Suprapubic skin (tissue), 4 donors: ENCODE measurements around the gene FBXO38.

Experiments used
- EP300 ChIP-seq: sonication (generic); formaldehyde crosslinking; IDR thresholded peaks from one replicate; pipeline ENCODE4 v1.6.1; 2017; ENCODE audit warnings: antibody characterized with exemption
- POLR2A ChIP-seq, 2 donors: fragments of 450-650 bp; IDR thresholded peaks; one replicate each; pipeline ENCODE4 v1.6.1; 2017; ENCODE audit warnings: antibody characterized with exemption in 2 of 2, mild to moderate bottlenecking in 2 of 2, moderate library complexity in 2 of 2
- POLR2AphosphoS5 ChIP-seq, 3 donors: sonication (generic); formaldehyde crosslinking; IDR thresholded peaks; one replicate each; pipeline ENCODE4 v1.6.1; 2017; ENCODE audit warnings: antibody characterized with exemption in 3 of 3
- TF ChIP-seq, protein P1 (sequence below), 2 donors: fragments of 200-600 bp in 1 of 2; fragments of 450-650 bp in 1 of 2; sonication (generic) in 1 of 2; IDR thresholded peaks; one replicate each; pipeline ENCODE4 v1.5.1; 2016 to 2019; ENCODE audit warnings: antibody characterized with exemption in 2 of 2, mild to moderate bottlenecking in 1 of 2, moderate library complexity in 1 of 2

DNA sequence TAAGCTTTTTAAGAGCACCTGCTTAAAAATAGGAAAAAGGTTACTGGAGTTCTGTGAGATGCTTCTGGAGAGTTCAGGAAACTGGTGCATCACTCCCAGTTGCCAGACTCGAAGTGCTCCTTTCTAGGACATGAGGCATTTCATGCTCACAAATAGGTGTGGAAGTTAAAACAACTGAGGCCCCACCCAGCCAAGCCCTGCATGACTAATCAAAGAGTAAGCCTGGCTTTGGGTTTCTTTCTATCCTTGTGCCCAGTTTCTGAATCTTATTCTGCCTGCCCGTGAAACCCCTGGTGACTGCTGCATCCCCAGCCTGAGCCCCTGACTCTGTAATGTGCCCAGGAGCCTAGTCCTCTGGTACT, 40.7 kb upstream of the FBXO38 start:
- no peak for TF ChIP-seq EP300
- no peak for TF ChIP-seq POLR2A (IDR thresholded peaks at IDR 0.05)
- TF ChIP-seq, protein P1, sequence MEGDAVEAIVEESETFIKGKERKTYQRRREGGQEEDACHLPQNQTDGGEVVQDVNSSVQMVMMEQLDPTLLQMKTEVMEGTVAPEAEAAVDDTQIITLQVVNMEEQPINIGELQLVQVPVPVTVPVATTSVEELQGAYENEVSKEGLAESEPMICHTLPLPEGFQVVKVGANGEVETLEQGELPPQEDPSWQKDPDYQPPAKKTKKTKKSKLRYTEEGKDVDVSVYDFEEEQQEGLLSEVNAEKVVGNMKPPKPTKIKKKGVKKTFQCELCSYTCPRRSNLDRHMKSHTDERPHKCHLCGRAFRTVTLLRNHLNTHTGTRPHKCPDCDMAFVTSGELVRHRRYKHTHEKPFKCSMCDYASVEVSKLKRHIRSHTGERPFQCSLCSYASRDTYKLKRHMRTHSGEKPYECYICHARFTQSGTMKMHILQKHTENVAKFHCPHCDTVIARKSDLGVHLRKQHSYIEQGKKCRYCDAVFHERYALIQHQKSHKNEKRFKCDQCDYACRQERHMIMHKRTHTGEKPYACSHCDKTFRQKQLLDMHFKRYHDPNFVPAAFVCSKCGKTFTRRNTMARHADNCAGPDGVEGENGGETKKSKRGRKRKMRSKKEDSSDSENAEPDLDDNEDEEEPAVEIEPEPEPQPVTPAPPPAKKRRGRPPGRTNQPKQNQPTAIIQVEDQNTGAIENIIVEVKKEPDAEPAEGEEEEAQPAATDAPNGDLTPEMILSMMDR (IDR thresholded peaks at IDR 0.05), result no peak
- TF ChIP-seq POLR2AphosphoS5 (IDR thresholded peaks at IDR 0.05), result no peak
